HG03439 (cell line): ENCODE data around the gene WSCD1.

Source experiments
- ATAC-seq: cut with Tn5 transposase; IDR thresholded peaks from one replicate; pipeline ENCODE4 v1.9.1; 2021; ENCODE audit warnings: mild to moderate bottlenecking, moderate library complexity; ENCODE audit not compliant: unreplicated experiment

The WSCD1 gene

GRCh38 chr17:6147042-6147441, 76.9 kb downstream of the WSCD1 start:
- no peak for ATAC-seq

DNA sequence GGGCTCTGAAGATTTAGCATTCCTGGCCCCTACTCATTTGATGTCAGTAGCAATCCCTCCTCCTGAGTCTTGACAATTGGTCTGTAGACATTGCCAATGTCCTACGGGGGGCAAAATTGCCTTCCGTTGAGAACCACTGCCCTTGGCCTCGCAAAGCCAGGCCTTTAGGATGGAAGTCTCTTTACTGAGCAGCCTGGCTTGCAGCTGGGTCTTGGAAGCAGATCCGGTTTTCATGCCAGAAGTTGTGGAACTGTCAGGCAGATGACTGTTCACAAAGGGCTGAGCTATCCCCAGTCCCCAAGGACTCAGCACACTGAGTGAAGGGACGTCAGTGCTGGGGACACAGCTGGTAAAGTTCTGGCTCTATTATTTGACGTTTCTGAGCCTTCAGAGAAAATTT, 83.2 kb downstream of the WSCD1 start:
- no peak for ATAC-seq

GRCh38 chr17:6157716-6158115, 87.5 kb downstream of the WSCD1 start:
- ATAC-seq, result no peak

- no peak for ATAC-seq
These were observed 89.5 kb downstream of the WSCD1 start for GRCh38 chr17:6159541-6160231.

GRCh38 chr17:6160232-6160555, 90.0 kb downstream of the WSCD1 start:
- no peak for ATAC-seq

DNA sequence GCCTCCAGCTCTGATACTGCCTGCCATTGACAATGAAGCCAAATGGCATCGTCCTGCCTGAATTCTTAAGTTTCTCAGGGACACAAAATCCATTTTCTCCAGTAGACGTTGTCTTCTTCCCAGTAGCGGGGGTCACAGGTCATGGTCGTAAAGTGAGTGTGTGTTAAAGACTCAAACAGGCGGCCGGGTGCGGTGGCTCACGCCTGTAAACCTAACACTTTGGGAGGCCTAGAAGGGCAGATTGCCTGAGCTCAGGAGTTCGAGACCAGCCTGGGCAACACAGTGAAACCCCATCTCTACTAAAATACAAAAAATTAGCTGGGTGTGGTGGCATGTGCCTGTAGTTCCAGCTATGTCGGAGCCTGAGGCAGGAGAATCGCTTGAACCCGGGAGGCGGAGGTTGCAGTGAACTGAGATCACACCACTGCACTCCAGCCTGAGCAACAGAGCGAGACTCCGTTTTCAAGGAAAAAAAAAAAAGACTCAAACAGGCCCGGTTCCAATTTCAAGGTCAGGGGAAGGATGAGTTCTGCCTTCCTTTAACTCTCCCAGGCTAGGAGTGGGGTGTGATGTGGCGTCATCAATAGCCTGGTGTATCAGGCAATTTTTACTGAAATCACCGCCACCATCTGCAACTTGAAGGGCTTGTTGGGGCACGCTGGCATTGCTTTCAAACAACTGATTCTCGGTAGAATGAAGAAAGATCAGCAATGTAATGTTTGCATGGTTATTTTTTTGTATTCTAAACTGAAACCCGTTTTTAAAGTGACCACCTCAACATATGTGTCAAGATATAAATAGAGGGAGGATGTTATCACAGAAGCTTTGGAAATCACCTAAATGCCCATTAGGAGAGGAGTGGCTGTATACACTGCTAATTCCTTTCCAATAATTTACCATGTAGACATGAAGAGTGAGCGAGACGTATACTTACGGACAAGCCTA, 91.0 kb downstream of the WSCD1 start:
- no peak for ATAC-seq

DNA sequence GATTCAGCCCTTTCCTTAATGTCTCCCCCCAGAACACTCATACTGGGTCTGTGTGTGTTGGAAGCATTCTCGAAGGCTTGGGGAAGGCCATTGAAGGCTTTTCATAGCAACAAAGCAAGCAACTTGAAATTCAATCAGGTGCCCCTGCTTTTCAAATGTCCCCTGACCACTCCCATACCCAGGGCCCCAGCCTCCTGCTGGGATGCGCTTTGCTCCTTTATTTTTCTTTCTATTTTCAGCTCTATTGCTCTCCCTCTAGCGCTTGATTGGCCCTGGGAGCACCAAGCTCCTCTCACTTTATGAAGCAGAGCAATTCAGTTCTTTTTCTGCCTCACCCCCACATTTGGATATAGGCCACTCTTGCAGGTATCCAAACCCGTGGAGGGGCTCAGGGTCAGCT, 92.0 kb downstream of the WSCD1 start:
- no peak for ATAC-seq

- ATAC-seq, result no peak
These were observed 92.7 kb downstream of the WSCD1 start for GRCh38 chr17:6162892-6163291.

DNA sequence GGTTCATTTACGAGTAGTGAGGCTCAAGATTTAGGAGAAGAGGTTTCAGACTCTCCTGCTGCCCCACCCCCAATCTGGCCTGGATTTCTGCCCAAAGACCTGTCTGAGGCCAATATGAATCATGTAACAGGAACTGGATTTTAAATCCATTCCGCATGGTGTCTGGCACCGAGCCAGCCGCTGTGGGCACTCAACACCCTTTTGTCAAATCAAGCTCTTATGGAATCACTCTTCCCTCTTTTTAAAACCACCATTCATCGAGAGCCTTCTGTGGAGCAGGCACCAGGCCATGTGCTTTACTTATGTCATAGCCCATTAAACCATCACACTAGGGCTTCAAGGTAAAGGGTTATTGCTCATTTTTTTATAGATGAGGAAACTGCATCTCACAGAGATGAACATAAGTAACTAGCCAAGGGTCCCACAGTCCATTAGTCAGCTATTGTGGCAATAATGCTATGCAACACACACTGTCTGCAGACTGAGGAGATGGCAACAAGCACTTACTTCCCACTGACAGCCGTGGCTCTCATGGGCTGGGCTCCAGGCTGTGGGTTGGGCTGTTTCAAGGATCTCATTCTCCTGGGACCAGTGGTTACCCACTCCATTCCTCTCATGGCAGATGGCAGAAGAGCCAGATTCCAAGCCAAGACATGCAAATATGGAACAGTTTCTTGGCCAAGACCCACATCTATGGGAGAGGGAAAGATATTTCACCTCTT, 93.6 kb downstream of the WSCD1 start:
- no peak for ATAC-seq

DNA sequence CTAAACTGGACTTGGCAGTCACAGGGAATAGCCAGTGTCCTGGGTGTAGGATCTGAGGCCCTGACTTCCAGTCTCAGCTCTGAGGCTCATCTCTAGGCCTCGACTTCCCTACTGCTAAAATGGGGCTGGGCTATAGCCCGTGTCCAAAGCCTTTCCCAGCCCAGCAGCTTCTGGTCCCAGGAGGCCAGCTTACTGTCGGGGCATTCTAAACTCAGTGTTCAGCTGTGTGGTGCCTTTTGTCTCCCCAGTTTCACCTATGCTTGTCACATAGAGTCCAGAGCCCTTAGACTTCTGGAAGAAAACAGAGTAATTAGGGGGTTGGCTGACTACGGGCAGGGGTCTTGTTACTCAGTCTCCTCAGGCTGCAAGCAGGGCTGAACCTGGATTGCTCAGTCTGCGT, 94.8 kb downstream of the WSCD1 start:
- no peak for ATAC-seq

- ATAC-seq, result no peak
These were observed 95.6 kb downstream of the WSCD1 start for GRCh38 chr17:6165806-6166205.

- ATAC-seq, result no peak
These were observed 96.5 kb downstream of the WSCD1 start for GRCh38 chr17:6166492-6167179.

GRCh38 chr17:6168296-6168695, 98.1 kb downstream of the WSCD1 start:
- ATAC-seq, result no peak

- no peak for ATAC-seq
These were observed 100.2 kb downstream of the WSCD1 start for GRCh38 chr17:6170349-6170748.

DNA sequence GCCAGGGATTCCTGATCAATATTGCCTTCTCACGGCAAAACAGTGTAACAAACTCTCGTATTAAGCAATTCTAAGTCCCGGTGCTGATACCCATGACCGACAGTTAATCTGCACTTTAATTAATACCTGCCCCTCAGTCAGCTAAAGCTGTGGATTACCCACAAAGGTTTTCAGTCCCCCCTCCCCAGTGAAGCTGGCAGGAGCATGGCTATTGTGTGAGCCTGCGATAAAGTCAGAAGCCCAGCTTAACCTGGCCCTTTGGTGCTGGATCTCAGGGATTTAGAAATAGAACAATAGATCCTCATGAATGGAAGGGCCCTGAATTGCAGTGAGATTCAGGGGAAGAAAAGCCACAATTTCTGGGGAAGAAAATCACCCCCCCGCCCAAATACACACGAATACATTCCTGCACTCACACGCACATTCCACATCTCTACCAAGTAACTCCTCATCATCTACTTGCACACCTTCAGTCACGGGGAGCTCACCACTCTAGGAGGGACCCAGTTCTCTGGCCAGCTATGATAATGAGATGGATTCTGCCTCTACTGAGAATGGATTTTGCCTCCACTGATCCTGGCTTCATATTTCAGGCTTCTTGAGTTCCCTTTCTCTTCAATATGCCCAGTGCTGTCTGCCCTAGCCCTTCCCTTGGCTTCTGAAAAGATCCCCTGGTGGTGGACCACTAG, 102.6 kb downstream of the WSCD1 start:
- no peak for ATAC-seq

GRCh38 chr17:6173653-6174052, 103.5 kb downstream of the WSCD1 start:
- ATAC-seq, result no peak
